ENCODE data around the gene ZEB2.

ZEB2 gene

GRCh38 chr2:144419218-144419617, 100.7 kb downstream of the ZEB2 start:
- Histone ChIP-seq H3K79me2 (ENCODE audit: insufficient read depth, low read length) (no peaks in the 10 kb centered on the region), H3K4me2 (ENCODE audit: low read depth, low read length, poor library complexity, severe bottlenecking) (no peak overlapping the region), H2AFZ (ENCODE audit: low read length) (no peak overlapping the region), H3F3A (ENCODE audit: low read depth) (no peaks in the 10 kb centered on the region), H3K4me3 (ENCODE audit: low read length, poor library complexity, severe bottlenecking) (no peak overlapping the region), H3K9me3 (ENCODE audit: insufficient read depth, low read depth, low read length) (no peaks in the 10 kb centered on the region), H3K9ac (ENCODE audit: low read depth, low read length, poor library complexity, severe bottlenecking) (no peak overlapping the region), H3K4me1 (ENCODE audit: insufficient read depth, low read length, poor library complexity, severe bottlenecking) (peaks cover under 1% of the 10 kb centered on the region), H3K9me2 (replicated peaks; ENCODE audit: low read depth, low read length) (no peaks in the 10 kb centered on the region), H4K20me1 (ENCODE audit: insufficient read depth, low read length, poor library complexity, severe bottlenecking) (no peaks in the 10 kb centered on the region), H3K27me3 (ENCODE audit: insufficient read depth, low read length, poor library complexity, severe bottlenecking) (no peaks in the 10 kb centered on the region), H3K36me3 (ENCODE audit: insufficient read depth, low read length) (peaks cover 23% of the 10 kb centered on the region; the same call in 1 of the 2 replicates)
- TF ChIP-seq CTCF (conservative IDR thresholded peaks at IDR 0.05; ENCODE audit: low read length): no peak
- TF ChIP-seq EZH2phosphoT487 (IDR thresholded peaks at IDR 0.05; ENCODE audit: borderline replicate concordance): no peak

GRCh38 chr2:144415386-144415785, 104.5 kb downstream of the ZEB2 start:
- Histone ChIP-seq H3K4me2 (ENCODE audit: low read depth, low read length, poor library complexity, severe bottlenecking) (no peak overlapping the region), H3K36me3 (ENCODE audit: insufficient read depth, low read length) (peaks cover 5% of the 10 kb centered on the region; the same call in 1 of the 2 replicates), H2AFZ (ENCODE audit: low read length) (no peak overlapping the region), H3K9me3 (ENCODE audit: insufficient read depth, low read depth, low read length) (no peaks in the 10 kb centered on the region), H3K4me1 (ENCODE audit: insufficient read depth, low read length, poor library complexity, severe bottlenecking) (peaks cover 13% of the 10 kb centered on the region), H3K9ac (ENCODE audit: low read depth, low read length, poor library complexity, severe bottlenecking) (no peak overlapping the region), H3K9me2 (replicated peaks; ENCODE audit: low read depth, low read length) (no peaks in the 10 kb centered on the region), H3F3A (ENCODE audit: low read depth) (no peaks in the 10 kb centered on the region), H4K20me1 (ENCODE audit: insufficient read depth, low read length, poor library complexity, severe bottlenecking) (no peaks in the 10 kb centered on the region), H3K27me3 (ENCODE audit: insufficient read depth, low read length, poor library complexity, severe bottlenecking) (no peaks in the 10 kb centered on the region), H3K4me3 (ENCODE audit: low read length, poor library complexity, severe bottlenecking) (no peak overlapping the region), H3K79me2 (ENCODE audit: insufficient read depth, low read length) (no peaks in the 10 kb centered on the region)
- TF ChIP-seq CTCF (conservative IDR thresholded peaks at IDR 0.05; ENCODE audit: low read length) (no peak), EZH2phosphoT487 (IDR thresholded peaks at IDR 0.05; ENCODE audit: borderline replicate concordance) (no peak)

GRCh38 chr2:144414324-144414845, 105.5 kb downstream of the ZEB2 start:
- no peaks in the 10 kb centered on the region for H3K79me2 ChIP-seq (ENCODE audit: insufficient read depth, low read length)
- no peak overlapping the region for H3K4me2 ChIP-seq (ENCODE audit: low read depth, low read length, poor library complexity, severe bottlenecking)
- no peak overlapping the region for H3K9ac ChIP-seq (ENCODE audit: low read depth, low read length, poor library complexity, severe bottlenecking)
- H3K27me3 ChIP-seq (ENCODE audit: insufficient read depth, low read length, poor library complexity, severe bottlenecking): no peaks in the 10 kb centered on the region
- no peak overlapping the region for H2AFZ ChIP-seq (ENCODE audit: low read length)
- H3K36me3 ChIP-seq (ENCODE audit: insufficient read depth, low read length): peaks cover 4% of the 10 kb centered on the region; the same call in 1 of the 2 replicates
- TF ChIP-seq CTCF (conservative IDR thresholded peaks at IDR 0.05; ENCODE audit: low read length) (no peak), EZH2phosphoT487 (IDR thresholded peaks at IDR 0.05; ENCODE audit: borderline replicate concordance) (no peak)
- no peak overlapping the region for H3K4me3 ChIP-seq (ENCODE audit: low read length, poor library complexity, severe bottlenecking)
- H3K4me1 ChIP-seq (ENCODE audit: insufficient read depth, low read length, poor library complexity, severe bottlenecking): peaks cover 13% of the 10 kb centered on the region
- no peaks in the 10 kb centered on the region for H3F3A ChIP-seq (ENCODE audit: low read depth)
- no peaks in the 10 kb centered on the region for H3K9me3 ChIP-seq (ENCODE audit: insufficient read depth, low read depth, low read length)
- no peaks in the 10 kb centered on the region for H3K9me2 ChIP-seq (replicated peaks; ENCODE audit: low read depth, low read length)
- H4K20me1 ChIP-seq (ENCODE audit: insufficient read depth, low read length, poor library complexity, severe bottlenecking): no peaks in the 10 kb centered on the region

Data from Loucy (cell line).